ENCODE data around the gene AEBP2.

AEBP2 gene

GRCh38 chr12:19529951-19530636 is 90.8 kb downstream of the AEBP2 start:
- TF ChIP-seq REST (IDR thresholded peaks at IDR 0.05; ENCODE audit: insufficient read depth in 1 of 2, low read depth in 2 of 2, low read length in 2 of 2) (no peak), TAF1 (IDR thresholded peaks at IDR 0.05; ENCODE audit: borderline replicate concordance, insufficient read depth, low read length) (no peak), FOXP2 (optimal IDR thresholded peaks at IDR 0.05; ENCODE audit: borderline replicate concordance, extremely low read depth, extremely low read length, insufficient read depth) (no peak), POLR2AphosphoS5 (IDR thresholded peaks at IDR 0.05; ENCODE audit: low read depth, low read length) (no peak)

- TF ChIP-seq POLR2AphosphoS5 (IDR thresholded peaks at IDR 0.05; ENCODE audit: low read depth, low read length) (no peak), REST (IDR thresholded peaks at IDR 0.05; ENCODE audit: insufficient read depth in 1 of 2, low read depth in 2 of 2, low read length in 2 of 2) (no peak), TAF1 (IDR thresholded peaks at IDR 0.05; ENCODE audit: borderline replicate concordance, insufficient read depth, low read length) (no peak), SIN3A (IDR thresholded peaks at IDR 0.05; ENCODE audit: borderline replicate concordance, insufficient read depth, low read length) (no peak), FOXP2 (optimal IDR thresholded peaks at IDR 0.05; ENCODE audit: borderline replicate concordance, extremely low read depth, extremely low read length, insufficient read depth) (no peak)
Measured at GRCh38 chr12:19530637-19531023, 91.3 kb downstream of the AEBP2 start.

GRCh38 chr12:19533567-19533966 is 94.3 kb downstream of the AEBP2 start:
- TF ChIP-seq POLR2AphosphoS5 (IDR thresholded peaks at IDR 0.05; ENCODE audit: low read depth, low read length) = no peak
- TF ChIP-seq REST (IDR thresholded peaks at IDR 0.05; ENCODE audit: insufficient read depth in 1 of 2, low read depth in 2 of 2, low read length in 2 of 2) = no peak
- TF ChIP-seq TAF1 (IDR thresholded peaks at IDR 0.05; ENCODE audit: borderline replicate concordance, insufficient read depth, low read length) = no peak
- TF ChIP-seq FOXP2 (optimal IDR thresholded peaks at IDR 0.05; ENCODE audit: borderline replicate concordance, extremely low read depth, extremely low read length, insufficient read depth) = no peak
- TF ChIP-seq SIN3A (IDR thresholded peaks at IDR 0.05; ENCODE audit: borderline replicate concordance, insufficient read depth, low read length) = no peak

- TF ChIP-seq TAF1 (IDR thresholded peaks at IDR 0.05; ENCODE audit: borderline replicate concordance, insufficient read depth, low read length) (no peak), POLR2AphosphoS5 (IDR thresholded peaks at IDR 0.05; ENCODE audit: low read depth, low read length) (no peak), FOXP2 (optimal IDR thresholded peaks at IDR 0.05; ENCODE audit: borderline replicate concordance, extremely low read depth, extremely low read length, insufficient read depth) (no peak), SIN3A (IDR thresholded peaks at IDR 0.05; ENCODE audit: borderline replicate concordance, insufficient read depth, low read length) (no peak), REST (IDR thresholded peaks at IDR 0.05; ENCODE audit: insufficient read depth in 1 of 2, low read depth in 2 of 2, low read length in 2 of 2) (no peak)
Measured at GRCh38 chr12:19539071-19539470, 99.8 kb downstream of the AEBP2 start.
